ENCODE data around the gene ASPSCR1. TPM values are rescaled to one million over a fixed set of nuclear protein-coding genes. Genes with fewer than 3 reads are reported as not detected.
A peak's percentile ranks its signal among the peaks of the same experiment; 100 is the strongest.

ASPSCR1 gene
- total and polyA plus RNA-seq, 9 of the 15 experiments (the other 6 are each of a cell fraction or from before 2014, with no cell fraction given) = 0.90 to 36.9 (median 11.6) TPM

DNA sequence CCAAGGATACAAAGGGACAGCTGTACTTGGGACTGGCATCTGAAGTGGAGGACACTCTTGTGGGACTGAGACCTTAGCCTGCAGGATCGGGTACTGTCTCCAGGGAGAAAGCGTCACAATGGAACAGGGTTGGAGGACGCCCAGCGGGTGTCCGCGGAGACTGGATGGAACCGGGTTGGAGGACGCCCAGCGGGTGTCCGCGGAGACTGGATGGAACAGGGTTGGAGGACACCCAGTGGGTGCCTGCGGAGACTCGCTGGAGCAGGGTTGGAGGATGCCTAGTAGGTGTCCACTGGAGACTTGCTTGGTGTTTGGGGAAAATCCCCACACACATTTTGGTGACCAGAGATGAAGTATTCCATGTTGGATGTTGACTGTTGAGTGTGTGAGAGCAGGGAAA lies 30.2 kb upstream of the ASPSCR1 start, which contains the start of gene MYADML2:
MYADML2 (minus strand) TSS at position 45 of the 400 bp plus-strand sequence. CDS start 5,492 bp downstream, outside the sequence.
- peak within 1 kb of the TSS in 1 of 2 experiments; percentile 52; a peak in 1 of 4 replicates for H3K9ac ChIP-seq (ENCODE audit: insufficient read depth in 1 of 2, low read depth in 2 of 2, low read length in 2 of 2)
- DNase-seq (ENCODE audit: extremely low read depth in 1 of 4, low spot score in 3 of 4) (peak in 1 of 4 experiments; percentile 2), ATAC-seq (no peak), FAIRE-seq (peak; percentile 32)
- no peak within 1 kb of the TSS for H2AFZ ChIP-seq (ENCODE audit: low read depth, low read length)
- 62% methylated on average over 13 of the region's 13 CpGs for WGBS (ENCODE audit: insufficient coverage, low coverage, missing lambda C conversion rate)
- intact Hi-C loops (cut with micrococcal nuclease) (no loop called here), in situ Hi-C loops (cut with MboI) (no loop called here)
- no peak within 1 kb of the TSS for H3K4me3 ChIP-seq
- H3K9me1 ChIP-seq (ENCODE audit: control insufficient read depth, insufficient read depth, low read length) = no peaks in the 10 kb centered on the region
- peaks cover 0 to 18% of the 10 kb centered on the region in 2 experiments; a peak in 3 of 5 replicates for H3K4me1 ChIP-seq (replicated peaks in 1 of 2; ENCODE audit: control insufficient read depth in 2 of 2, insufficient read depth in 2 of 2, low read length in 2 of 2)
- TF ChIP-seq RBBP5 (IDR thresholded peaks at IDR 0.05; ENCODE audit: borderline replicate concordance, insufficient read depth, low read length, poor library complexity, severe bottlenecking) (no peak), NRF1 (conservative IDR thresholded peaks at IDR 0.05 in 1 of 2, IDR thresholded peaks at IDR 0.05 in 1 of 2) (no peak), RAD21 (CRISPR knock-in tag; conservative IDR thresholded peaks at IDR 0.05 in 1 of 2, IDR thresholded peaks at IDR 0.05 in 1 of 2) (no peak), ZNF175 (CRISPR knock-in tag; IDR thresholded peaks at IDR 0.05; ENCODE audit: low read depth) (no peak), ZZZ3 (IDR thresholded peaks at IDR 0.05) (no peak), ZNF830 (CRISPR knock-in tag; IDR thresholded peaks at IDR 0.05) (no peak), OTX1 (CRISPR knock-in tag; IDR thresholded peaks at IDR 0.05) (no peak), HDAC8 (tag; IDR thresholded peaks at IDR 0.05) (no peak), HCFC1 (IDR thresholded peaks at IDR 0.05; ENCODE audit: low read depth, low read length) (no peak), RCOR1 (IDR thresholded peaks at IDR 0.05; ENCODE audit: borderline replicate concordance in 1 of 2, low read depth in 2 of 2, low read length in 2 of 2) (no peak), TFAM (CRISPR knock-in tag; conservative IDR thresholded peaks at IDR 0.05) (no peak), LEF1 (IDR thresholded peaks at IDR 0.05) (no peak), ZNF696 (CRISPR knock-in tag; conservative IDR thresholded peaks at IDR 0.05) (no peak), CBX5 (IDR thresholded peaks at IDR 0.05; ENCODE audit: borderline replicate concordance, low read depth) (no peak), HMG20A (CRISPR knock-in tag; conservative IDR thresholded peaks at IDR 0.05) (no peak)
- TF ChIP-seq, protein P1, sequence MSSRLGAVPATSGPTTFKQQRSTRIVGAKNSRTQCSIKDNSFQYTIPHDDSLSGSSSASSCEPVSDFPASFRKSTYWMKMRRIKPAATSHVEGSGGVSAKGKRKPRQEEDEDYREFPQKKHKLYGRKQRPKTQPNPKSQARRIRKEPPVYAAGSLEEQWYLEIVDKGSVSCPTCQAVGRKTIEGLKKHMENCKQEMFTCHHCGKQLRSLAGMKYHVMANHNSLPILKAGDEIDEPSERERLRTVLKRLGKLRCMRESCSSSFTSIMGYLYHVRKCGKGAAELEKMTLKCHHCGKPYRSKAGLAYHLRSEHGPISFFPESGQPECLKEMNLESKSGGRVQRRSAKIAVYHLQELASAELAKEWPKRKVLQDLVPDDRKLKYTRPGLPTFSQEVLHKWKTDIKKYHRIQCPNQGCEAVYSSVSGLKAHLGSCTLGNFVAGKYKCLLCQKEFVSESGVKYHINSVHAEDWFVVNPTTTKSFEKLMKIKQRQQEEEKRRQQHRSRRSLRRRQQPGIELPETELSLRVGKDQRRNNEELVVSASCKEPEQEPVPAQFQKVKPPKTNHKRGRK (tag; IDR thresholded peaks at IDR 0.05) = no peak
- TF ChIP-seq, protein P2, sequence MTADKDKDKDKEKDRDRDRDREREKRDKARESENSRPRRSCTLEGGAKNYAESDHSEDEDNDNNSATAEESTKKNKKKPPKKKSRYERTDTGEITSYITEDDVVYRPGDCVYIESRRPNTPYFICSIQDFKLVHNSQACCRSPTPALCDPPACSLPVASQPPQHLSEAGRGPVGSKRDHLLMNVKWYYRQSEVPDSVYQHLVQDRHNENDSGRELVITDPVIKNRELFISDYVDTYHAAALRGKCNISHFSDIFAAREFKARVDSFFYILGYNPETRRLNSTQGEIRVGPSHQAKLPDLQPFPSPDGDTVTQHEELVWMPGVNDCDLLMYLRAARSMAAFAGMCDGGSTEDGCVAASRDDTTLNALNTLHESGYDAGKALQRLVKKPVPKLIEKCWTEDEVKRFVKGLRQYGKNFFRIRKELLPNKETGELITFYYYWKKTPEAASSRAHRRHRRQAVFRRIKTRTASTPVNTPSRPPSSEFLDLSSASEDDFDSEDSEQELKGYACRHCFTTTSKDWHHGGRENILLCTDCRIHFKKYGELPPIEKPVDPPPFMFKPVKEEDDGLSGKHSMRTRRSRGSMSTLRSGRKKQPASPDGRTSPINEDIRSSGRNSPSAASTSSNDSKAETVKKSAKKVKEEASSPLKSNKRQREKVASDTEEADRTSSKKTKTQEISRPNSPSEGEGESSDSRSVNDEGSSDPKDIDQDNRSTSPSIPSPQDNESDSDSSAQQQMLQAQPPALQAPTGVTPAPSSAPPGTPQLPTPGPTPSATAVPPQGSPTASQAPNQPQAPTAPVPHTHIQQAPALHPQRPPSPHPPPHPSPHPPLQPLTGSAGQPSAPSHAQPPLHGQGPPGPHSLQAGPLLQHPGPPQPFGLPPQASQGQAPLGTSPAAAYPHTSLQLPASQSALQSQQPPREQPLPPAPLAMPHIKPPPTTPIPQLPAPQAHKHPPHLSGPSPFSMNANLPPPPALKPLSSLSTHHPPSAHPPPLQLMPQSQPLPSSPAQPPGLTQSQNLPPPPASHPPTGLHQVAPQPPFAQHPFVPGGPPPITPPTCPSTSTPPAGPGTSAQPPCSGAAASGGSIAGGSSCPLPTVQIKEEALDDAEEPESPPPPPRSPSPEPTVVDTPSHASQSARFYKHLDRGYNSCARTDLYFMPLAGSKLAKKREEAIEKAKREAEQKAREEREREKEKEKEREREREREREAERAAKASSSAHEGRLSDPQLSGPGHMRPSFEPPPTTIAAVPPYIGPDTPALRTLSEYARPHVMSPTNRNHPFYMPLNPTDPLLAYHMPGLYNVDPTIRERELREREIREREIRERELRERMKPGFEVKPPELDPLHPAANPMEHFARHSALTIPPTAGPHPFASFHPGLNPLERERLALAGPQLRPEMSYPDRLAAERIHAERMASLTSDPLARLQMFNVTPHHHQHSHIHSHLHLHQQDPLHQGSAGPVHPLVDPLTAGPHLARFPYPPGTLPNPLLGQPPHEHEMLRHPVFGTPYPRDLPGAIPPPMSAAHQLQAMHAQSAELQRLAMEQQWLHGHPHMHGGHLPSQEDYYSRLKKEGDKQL (CRISPR knock-in tag; IDR thresholded peaks at IDR 0.05; ENCODE audit: borderline replicate concordance) = no peak
- H3K4me2 ChIP-seq (ENCODE audit: insufficient read depth, low read length) = no peak within 1 kb of the TSS
- ChIA-PET CTCF (ENCODE audit: low intra/inter-chr PET ratio) (no interaction called here), POLR2A (interaction anchor here (1.7 to 2.2 kb wide), 2 partner anchors 9 to 13 kb away, joined by 4 to 7 read pairs; no protein-coding TSS in a partner anchor)
- H3K27ac ChIP-seq (ENCODE audit: extremely low read depth, low read depth, low read length) = no peak within 1 kb of the TSS
- BruUV-seq (replicated peaks) = no TSS peak
- H3K27me3 ChIP-seq (ENCODE audit: control insufficient read depth in 2 of 2, insufficient read depth in 2 of 2, low read length in 2 of 2) = no peaks in the 10 kb centered on the region
- no peaks in the 10 kb centered on the region for H3K36me3 ChIP-seq (ENCODE audit: control insufficient read depth, insufficient read depth, low read length)
- no peaks in the 10 kb centered on the region; the same call in 1 of the 2 replicates for H3K9me3 ChIP-seq (replicated peaks; ENCODE audit: control insufficient read depth, insufficient read depth, low read depth, low read length)
- no peaks in the 10 kb centered on the region for H3K79me2 ChIP-seq (ENCODE audit: control insufficient read depth, insufficient read depth, low read length)
- no peaks in the 10 kb centered on the region for H4K20me1 ChIP-seq (replicated peaks; ENCODE audit: control insufficient read depth, insufficient read depth, low read length)

Data from K562 (cell line).